Measurements from ENCODE around the gene RNF148.
"Not testable (repeated sequence)": the region's sequence is repeated elsewhere in the genome, so short reads cannot be mapped to it uniquely, and the experiment has no call there.

Gene RNF148

DNA sequence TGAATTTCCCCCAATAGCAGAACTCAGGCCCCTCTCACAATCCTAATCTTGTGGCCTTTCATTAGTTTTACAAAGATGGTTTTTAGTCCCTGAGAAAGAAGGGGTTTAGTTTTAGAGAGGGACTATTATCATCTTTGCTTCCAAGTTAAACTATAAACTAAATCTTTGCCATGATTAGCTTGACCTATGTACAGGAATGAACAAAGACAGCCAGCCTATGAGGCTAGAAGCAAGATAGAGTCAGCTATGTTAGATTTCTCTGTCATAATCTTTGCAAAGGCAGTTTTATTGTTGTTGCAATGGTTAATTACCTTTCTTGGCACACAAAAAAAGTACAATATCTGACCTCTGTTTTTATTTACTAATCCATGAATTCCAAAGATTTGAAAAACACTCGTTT is 22.9 kb downstream of the RNF148 start:
- Histone ChIP-seq H4K20me1 (ENCODE audit: insufficient read depth, low read length) (no peaks in the 10 kb centered on the region), H3K27ac (ENCODE audit: low read depth, low read length, poor library complexity, severe bottlenecking) (no peak overlapping the region)

DNA sequence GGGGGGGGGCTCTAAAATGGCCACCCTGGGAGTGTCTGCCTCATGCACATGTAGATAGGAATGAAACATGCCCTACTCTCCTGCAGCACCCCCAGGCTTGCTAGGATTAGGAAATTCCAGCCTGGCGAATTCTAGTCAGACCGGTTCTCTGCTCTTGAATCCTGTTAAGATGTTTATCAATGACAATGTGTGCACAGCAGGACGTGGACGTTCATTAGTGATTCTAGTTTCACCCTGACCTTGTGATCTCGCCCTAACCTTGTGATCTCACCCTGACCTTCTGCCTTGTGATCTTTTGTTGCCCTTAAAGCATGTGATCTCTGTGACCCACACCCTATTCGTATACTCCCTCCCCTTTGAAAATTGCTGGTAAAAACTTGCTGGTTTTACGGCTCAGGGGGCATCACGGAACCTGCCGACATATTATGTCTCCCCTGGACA is 23.4 kb downstream of the RNF148 start:
- not testable (repeated sequence) for H3K4me3 ChIP-seq (ENCODE audit: low read depth, low read length, poor library complexity, severe bottlenecking); H3K27ac ChIP-seq (ENCODE audit: low read depth, low read length, poor library complexity, severe bottlenecking); H3K9ac ChIP-seq (ENCODE audit: low read length)

More for the DNA sequence above, 22.9 kb downstream of the RNF148 start:
- H3K9me3 ChIP-seq (ENCODE audit: low read length), result no peaks in the 10 kb centered on the region
- TF ChIP-seq EZH2 (IDR thresholded peaks at IDR 0.05; ENCODE audit: borderline replicate concordance, low read length), result no peak
- TF ChIP-seq, protein P1, sequence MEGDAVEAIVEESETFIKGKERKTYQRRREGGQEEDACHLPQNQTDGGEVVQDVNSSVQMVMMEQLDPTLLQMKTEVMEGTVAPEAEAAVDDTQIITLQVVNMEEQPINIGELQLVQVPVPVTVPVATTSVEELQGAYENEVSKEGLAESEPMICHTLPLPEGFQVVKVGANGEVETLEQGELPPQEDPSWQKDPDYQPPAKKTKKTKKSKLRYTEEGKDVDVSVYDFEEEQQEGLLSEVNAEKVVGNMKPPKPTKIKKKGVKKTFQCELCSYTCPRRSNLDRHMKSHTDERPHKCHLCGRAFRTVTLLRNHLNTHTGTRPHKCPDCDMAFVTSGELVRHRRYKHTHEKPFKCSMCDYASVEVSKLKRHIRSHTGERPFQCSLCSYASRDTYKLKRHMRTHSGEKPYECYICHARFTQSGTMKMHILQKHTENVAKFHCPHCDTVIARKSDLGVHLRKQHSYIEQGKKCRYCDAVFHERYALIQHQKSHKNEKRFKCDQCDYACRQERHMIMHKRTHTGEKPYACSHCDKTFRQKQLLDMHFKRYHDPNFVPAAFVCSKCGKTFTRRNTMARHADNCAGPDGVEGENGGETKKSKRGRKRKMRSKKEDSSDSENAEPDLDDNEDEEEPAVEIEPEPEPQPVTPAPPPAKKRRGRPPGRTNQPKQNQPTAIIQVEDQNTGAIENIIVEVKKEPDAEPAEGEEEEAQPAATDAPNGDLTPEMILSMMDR (IDR thresholded peaks at IDR 0.05; ENCODE audit: low read length), result no peak
- no peaks in the 10 kb centered on the region for H3K79me2 ChIP-seq (ENCODE audit: insufficient read depth, low read length)
- H3K4me3 ChIP-seq (ENCODE audit: low read depth, low read length, poor library complexity, severe bottlenecking), result no peak overlapping the region
- no peak overlapping the region for H2AFZ ChIP-seq (ENCODE audit: low read length)
- no peaks in the 10 kb centered on the region for H3K36me3 ChIP-seq (ENCODE audit: insufficient read depth, low read length)
- H3K27me3 ChIP-seq (ENCODE audit: insufficient read depth, low read length), result no peaks in the 10 kb centered on the region
- H3K4me2 ChIP-seq (ENCODE audit: low read length), result no peak overlapping the region
- no peaks in the 10 kb centered on the region for H3F3A ChIP-seq (ENCODE audit: insufficient read depth, low read length)
- no peaks in the 10 kb centered on the region for H3K4me1 ChIP-seq (ENCODE audit: insufficient read depth, low read length, severe bottlenecking)
- H3K9ac ChIP-seq (ENCODE audit: low read length), result no peak overlapping the region
- no peaks in the 10 kb centered on the region for H3K9me2 ChIP-seq (ENCODE audit: low read depth, low read length)

DNA sequence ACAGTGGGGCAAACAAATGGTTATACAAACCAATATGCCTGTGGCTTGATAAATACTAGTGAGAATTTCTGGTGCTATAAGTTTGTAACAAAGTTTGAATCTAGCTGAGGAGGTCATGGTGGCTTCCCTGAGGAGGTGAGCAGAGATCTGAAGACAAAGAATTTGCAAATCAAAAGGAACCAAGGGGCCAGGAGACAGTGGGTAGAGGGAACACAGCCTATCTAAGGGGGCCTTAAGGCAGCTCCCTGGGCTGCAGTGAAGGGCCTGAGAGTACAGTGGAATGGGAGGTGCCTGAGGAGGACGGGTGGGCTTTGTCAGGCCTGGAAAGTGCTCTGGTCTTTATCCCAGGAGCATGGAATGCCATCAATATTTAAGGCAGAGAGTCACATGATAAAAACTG is 25.6 kb downstream of the RNF148 start:
- Histone ChIP-seq H3K36me3 (ENCODE audit: insufficient read depth, low read length) (no peaks in the 10 kb centered on the region), H3K27me3 (ENCODE audit: insufficient read depth, low read length) (no peaks in the 10 kb centered on the region), H2AFZ (ENCODE audit: low read length) (no peak overlapping the region), H3K4me3 (ENCODE audit: low read depth, low read length, poor library complexity, severe bottlenecking) (no peak overlapping the region), H3K9me2 (ENCODE audit: low read depth, low read length) (no peaks in the 10 kb centered on the region), H3K27ac (ENCODE audit: low read depth, low read length, poor library complexity, severe bottlenecking) (no peak overlapping the region), H3K79me2 (ENCODE audit: insufficient read depth, low read length) (no peaks in the 10 kb centered on the region), H3K9me3 (ENCODE audit: low read length) (no peaks in the 10 kb centered on the region), H3K9ac (ENCODE audit: low read length) (no peak overlapping the region), H3K4me1 (ENCODE audit: insufficient read depth, low read length, severe bottlenecking) (no peaks in the 10 kb centered on the region), H4K20me1 (ENCODE audit: insufficient read depth, low read length) (no peaks in the 10 kb centered on the region), H3F3A (ENCODE audit: insufficient read depth, low read length) (no peaks in the 10 kb centered on the region), H3K4me2 (ENCODE audit: low read length) (no peak overlapping the region)
- TF ChIP-seq, protein P1 (IDR thresholded peaks at IDR 0.05; ENCODE audit: low read length), result no peak
- TF ChIP-seq EZH2 (IDR thresholded peaks at IDR 0.05; ENCODE audit: borderline replicate concordance, low read length), result no peak

More for the DNA sequence above, 23.4 kb downstream of the RNF148 start:
- not testable (repeated sequence) for H3K79me2 ChIP-seq (ENCODE audit: insufficient read depth, low read length); H3K4me2 ChIP-seq (ENCODE audit: low read length); H3K27me3 ChIP-seq (ENCODE audit: insufficient read depth, low read length); H2AFZ ChIP-seq (ENCODE audit: low read length); H3K9me3 ChIP-seq (ENCODE audit: low read length); H3K9me2 ChIP-seq (ENCODE audit: low read depth, low read length); H3F3A ChIP-seq (ENCODE audit: insufficient read depth, low read length); H3K36me3 ChIP-seq (ENCODE audit: insufficient read depth, low read length); H4K20me1 ChIP-seq (ENCODE audit: insufficient read depth, low read length); H3K4me1 ChIP-seq (ENCODE audit: insufficient read depth, low read length, severe bottlenecking)

DNA sequence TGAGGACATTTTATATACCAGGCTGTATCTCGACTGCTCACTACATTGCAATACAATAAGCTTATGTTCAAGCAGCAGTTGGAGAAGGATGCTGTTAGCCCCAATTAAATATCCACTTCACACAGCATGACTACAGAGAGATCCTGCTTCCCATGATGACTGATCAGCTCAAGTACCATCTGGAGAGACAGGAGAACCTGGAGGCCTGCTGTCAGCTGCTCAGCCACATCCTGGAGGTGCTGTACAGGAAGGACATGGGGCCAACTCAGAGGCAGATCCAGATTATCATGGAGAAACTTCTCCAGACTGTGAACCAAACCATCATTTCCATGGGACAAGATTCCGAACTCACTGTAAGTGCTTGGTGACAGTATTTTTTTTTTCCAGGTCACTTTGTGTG is 26.3 kb downstream of the RNF148 start:
- Histone ChIP-seq H3K4me2 (ENCODE audit: low read length) (no peak overlapping the region), H3K4me3 (ENCODE audit: low read depth, low read length, poor library complexity, severe bottlenecking) (no peak overlapping the region), H3K9ac (ENCODE audit: low read length) (no peak overlapping the region), H4K20me1 (ENCODE audit: insufficient read depth, low read length) (no peaks in the 10 kb centered on the region), H3K9me3 (ENCODE audit: low read length) (no peaks in the 10 kb centered on the region), H3K27me3 (ENCODE audit: insufficient read depth, low read length) (no peaks in the 10 kb centered on the region), H3F3A (ENCODE audit: insufficient read depth, low read length) (no peaks in the 10 kb centered on the region), H3K36me3 (ENCODE audit: insufficient read depth, low read length) (no peaks in the 10 kb centered on the region), H2AFZ (ENCODE audit: low read length) (no peak overlapping the region), H3K79me2 (ENCODE audit: insufficient read depth, low read length) (no peaks in the 10 kb centered on the region), H3K4me1 (ENCODE audit: insufficient read depth, low read length, severe bottlenecking) (no peaks in the 10 kb centered on the region), H3K9me2 (ENCODE audit: low read depth, low read length) (no peaks in the 10 kb centered on the region), H3K27ac (ENCODE audit: low read depth, low read length, poor library complexity, severe bottlenecking) (no peak overlapping the region)
- TF ChIP-seq, protein P1 (IDR thresholded peaks at IDR 0.05; ENCODE audit: low read length), result no peak
- no peak for TF ChIP-seq EZH2 (IDR thresholded peaks at IDR 0.05; ENCODE audit: borderline replicate concordance, low read length)
